ENCODE results near the gene HASPIN. TPM values are rescaled to one million over a fixed set of nuclear protein-coding genes. Genes with fewer than 3 reads are reported as not detected.

The HASPIN gene
- total RNA-seq, 2 donors from 2014 or later, result 14.7 to 24.6 TPM

- Mint-ChIP-seq H3K9me3 (no peaks in the 10 kb centered on the region), H3K4me3 (no peak overlapping the region), H3K27me3 (ENCODE audit: insufficient read depth) (no peaks in the 10 kb centered on the region), H3K4me1 (peaks cover 8% of the 10 kb centered on the region), H3K36me3 (ENCODE audit: low read depth) (peaks cover 47% of the 10 kb centered on the region), H3K27ac (no peak overlapping the region)
- TF ChIP-seq CTCF (conservative IDR thresholded peaks at IDR 0.05), result no peak
- no peak overlapping the region for H3K27ac ChIP-seq (ENCODE audit: low read depth, low read length)
- H3K4me3 ChIP-seq (ENCODE audit: low read length), result no peak overlapping the region
- H3K4me1 ChIP-seq (ENCODE audit: control insufficient read depth, insufficient read depth, low read length), result no peaks in the 10 kb centered on the region
- no peaks in the 10 kb centered on the region for H3K9me3 ChIP-seq (ENCODE audit: control insufficient read depth, low read length)
- H3K9ac ChIP-seq (ENCODE audit: extremely low read depth, low read length, poor library complexity, severe bottlenecking), result no peak overlapping the region
- peaks cover 48% of the 10 kb centered on the region for H3K36me3 ChIP-seq (ENCODE audit: control insufficient read depth, insufficient read depth, low read length)
- no peak for DNase-seq
- no peaks in the 10 kb centered on the region for H3K27me3 ChIP-seq (ENCODE audit: control insufficient read depth, insufficient read depth, low read length, poor library complexity, severe bottlenecking)
Observed at GRCh38 chr17:3719265-3719664, 4.4 kb upstream of the HASPIN start.

GRCh38 chr17:3722716-3723115, 987 bp upstream of the HASPIN start:
- H3K36me3 ChIP-seq (ENCODE audit: control insufficient read depth, insufficient read depth, low read length), result peaks cover 35% of the 10 kb centered on the region
- peak overlapping the region; percentile 66 for H3K9ac ChIP-seq (ENCODE audit: extremely low read depth, low read length, poor library complexity, severe bottlenecking)
- Mint-ChIP-seq H3K4me3 (peak overlapping the region; percentile 80), H3K9me3 (no peaks in the 10 kb centered on the region), H3K36me3 (ENCODE audit: low read depth) (peaks cover 42% of the 10 kb centered on the region), H3K27me3 (ENCODE audit: insufficient read depth) (no peaks in the 10 kb centered on the region), H3K4me1 (peaks cover 17% of the 10 kb centered on the region), H3K27ac (no peak overlapping the region)
- peaks cover 3% of the 10 kb centered on the region for H3K4me1 ChIP-seq (ENCODE audit: control insufficient read depth, insufficient read depth, low read length)
- TF ChIP-seq CTCF (conservative IDR thresholded peaks at IDR 0.05), result no peak
- WGBS, 2 experiments (ENCODE audit: insufficient coverage in 1 of 2, insufficient read length in 1 of 2), result 72 to 74% methylated on average over 6 of the region's 6 CpGs
- H3K4me3 ChIP-seq (ENCODE audit: low read length), result peak overlapping the region; percentile 92
- H3K27me3 ChIP-seq (ENCODE audit: control insufficient read depth, insufficient read depth, low read length, poor library complexity, severe bottlenecking), result no peaks in the 10 kb centered on the region
- H3K27ac ChIP-seq (ENCODE audit: low read depth, low read length), result no peak overlapping the region
- no peaks in the 10 kb centered on the region for H3K9me3 ChIP-seq (ENCODE audit: control insufficient read depth, low read length)
- DNase-seq, result no peak

GRCh38 chr17:3723188-3723555, 531 bp upstream of the HASPIN start:
- Histone ChIP-seq H3K27me3 (ENCODE audit: control insufficient read depth, insufficient read depth, low read length, poor library complexity, severe bottlenecking) (no peaks in the 10 kb centered on the region), H3K9ac (ENCODE audit: extremely low read depth, low read length, poor library complexity, severe bottlenecking) (peak overlapping the region; percentile 66), H3K9me3 (ENCODE audit: control insufficient read depth, low read length) (no peaks in the 10 kb centered on the region), H3K36me3 (ENCODE audit: control insufficient read depth, insufficient read depth, low read length) (peaks cover 33% of the 10 kb centered on the region), H3K4me1 (ENCODE audit: control insufficient read depth, insufficient read depth, low read length) (peaks cover 3% of the 10 kb centered on the region), H3K4me3 (ENCODE audit: low read length) (peak overlapping the region; percentile 92), H3K27ac (ENCODE audit: low read depth, low read length) (no peak overlapping the region)
- peaks cover 43% of the 10 kb centered on the region for H3K36me3 Mint-ChIP-seq (ENCODE audit: low read depth)
- H3K9me3 Mint-ChIP-seq, result no peaks in the 10 kb centered on the region
- peaks cover 17% of the 10 kb centered on the region for H3K4me1 Mint-ChIP-seq
- no peak for DNase-seq
- 10 to 13% methylated on average over 13 of the region's 13 CpGs for WGBS, 2 experiments (ENCODE audit: insufficient coverage in 1 of 2, insufficient read length in 1 of 2)
- no peaks in the 10 kb centered on the region for H3K27me3 Mint-ChIP-seq (ENCODE audit: insufficient read depth)
- TF ChIP-seq CTCF (conservative IDR thresholded peaks at IDR 0.05), result no peak
- H3K4me3 Mint-ChIP-seq, result peak overlapping the region; percentile 80
- H3K27ac Mint-ChIP-seq, result peak overlapping the region; percentile 96

Data from endodermal cell (in vitro differentiated cells).